Renal pelvis (tissue), 4 donors: ENCODE data around the gene POLR2C. TPM values are rescaled to one million over a fixed set of nuclear protein-coding genes. Genes with fewer than 3 reads are reported as not detected.

Source experiments
- DNase-seq: peaks from one replicate; pipeline ENCODE4 v3.0.0-alpha.2; 2013
- polyA plus RNA-seq, 3 donors: library from polyadenylated mRNA; unstranded; fragments of 120-200 nt; gene quantifications; one replicate each; pipeline ENCODE4 v1.2.1, GENCODE V29; 2013; ENCODE audit not compliant: insufficient read length in 3 of 3

The POLR2C gene
- polyA plus RNA-seq, 3 donors = 84.1 to 87.3 (median 86.4) TPM

GRCh38 chr16:57477531-57478202 lies 15.2 kb downstream of the POLR2C start:
- DNase-seq = no peak

- DNase-seq = no peak
Observed at GRCh38 chr16:57478396-57479204, 16.1 kb downstream of the POLR2C start.

- DNase-seq = peak; percentile 52
Observed at GRCh38 chr16:57479205-57479975, 16.9 kb downstream of the POLR2C start.

DNA sequence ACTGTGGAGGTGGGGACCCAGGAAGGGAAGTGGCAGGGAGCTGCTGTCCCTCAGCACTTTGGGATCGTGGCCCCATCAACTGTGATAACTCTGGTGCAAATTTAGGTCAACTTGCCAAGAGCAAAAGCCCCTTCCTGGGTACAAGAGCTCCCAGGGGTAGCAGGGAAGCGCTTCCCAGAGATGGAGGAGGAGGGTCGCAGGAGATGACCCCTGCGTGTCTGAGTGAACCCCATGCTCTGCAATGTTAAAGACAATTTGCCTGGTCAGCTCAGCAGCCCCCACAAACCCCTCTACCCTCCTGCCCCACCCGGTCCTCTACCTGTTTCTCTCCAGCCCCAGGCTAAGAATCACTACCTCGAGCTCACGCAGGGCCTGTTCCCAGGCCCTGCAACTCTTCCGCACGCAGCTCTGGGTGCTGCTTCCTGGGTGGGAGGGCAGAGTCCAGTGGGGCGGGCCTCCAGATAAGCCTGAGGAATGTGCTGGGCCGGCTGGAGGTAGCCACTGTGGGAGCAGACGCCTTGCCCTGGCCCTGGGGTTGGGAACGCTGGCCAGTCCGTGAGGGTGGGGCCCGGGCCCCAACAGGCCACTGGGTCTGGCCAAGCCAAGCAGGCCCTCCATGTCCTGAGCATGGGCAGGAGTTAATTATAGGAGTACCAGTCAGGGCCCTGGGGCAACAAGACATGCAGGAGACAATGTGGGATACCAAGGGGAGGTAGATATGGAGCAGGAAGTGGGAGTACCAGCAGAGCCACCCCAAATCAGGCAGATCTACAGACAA lies 17.7 kb downstream of the POLR2C start:
- no peak for DNase-seq

- no peak for DNase-seq
Observed at GRCh38 chr16:57480754-57481230, 18.3 kb downstream of the POLR2C start.

DNA sequence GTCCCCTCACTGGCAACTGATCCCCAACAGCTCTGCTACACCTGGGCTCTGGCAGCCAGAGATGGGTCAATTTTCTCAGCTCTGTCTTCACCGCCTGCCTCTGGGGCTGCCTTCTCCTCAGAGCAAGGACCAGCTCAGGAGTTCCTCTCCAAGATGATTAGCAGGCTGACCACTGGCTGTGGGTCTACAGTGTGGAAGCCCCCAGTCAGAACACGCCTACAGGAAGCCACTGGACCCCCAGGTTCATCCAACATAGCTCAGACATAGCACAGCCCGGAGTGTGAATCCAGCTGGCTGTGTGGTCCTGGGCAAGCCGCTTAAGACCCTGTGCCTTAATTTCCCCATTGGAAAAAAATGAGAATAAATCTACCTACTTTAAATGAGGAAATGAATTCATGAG lies 18.9 kb downstream of the POLR2C start:
- DNase-seq = no peak

DNA sequence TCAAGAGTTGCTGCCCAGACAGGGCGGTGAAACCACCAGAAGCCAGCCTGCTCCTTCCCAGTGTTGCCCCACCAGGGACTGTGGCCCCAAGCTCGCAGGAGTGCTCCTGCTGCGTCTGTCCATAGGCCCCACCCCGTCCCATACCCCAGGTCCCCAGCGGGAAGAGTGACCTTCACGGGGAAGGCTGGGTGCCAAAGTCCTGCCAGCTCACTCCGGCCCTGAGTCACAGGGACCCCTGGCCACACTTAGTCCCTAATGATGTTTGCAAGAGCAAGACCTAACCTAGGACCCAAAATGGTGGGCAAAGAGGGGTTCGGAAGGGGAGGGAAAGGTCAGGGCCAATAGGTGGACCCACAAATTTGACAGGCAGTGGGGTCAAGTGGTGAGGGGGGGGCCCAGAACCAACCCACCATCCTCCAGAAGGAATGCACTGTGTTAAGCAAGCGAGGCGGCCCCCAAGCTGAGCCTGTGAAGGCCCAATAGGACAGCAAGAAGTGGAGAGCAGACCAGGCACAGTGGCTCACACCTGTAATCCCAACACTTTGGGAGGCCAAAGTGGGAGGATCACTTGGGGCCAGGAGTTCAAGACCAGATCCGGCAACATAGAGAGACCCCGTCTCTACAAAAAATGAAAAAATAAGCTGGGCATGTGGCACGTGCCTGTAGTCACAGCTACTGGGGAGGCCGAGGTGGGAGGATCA lies 20.5 kb downstream of the POLR2C start:
- no peak for DNase-seq

DNA sequence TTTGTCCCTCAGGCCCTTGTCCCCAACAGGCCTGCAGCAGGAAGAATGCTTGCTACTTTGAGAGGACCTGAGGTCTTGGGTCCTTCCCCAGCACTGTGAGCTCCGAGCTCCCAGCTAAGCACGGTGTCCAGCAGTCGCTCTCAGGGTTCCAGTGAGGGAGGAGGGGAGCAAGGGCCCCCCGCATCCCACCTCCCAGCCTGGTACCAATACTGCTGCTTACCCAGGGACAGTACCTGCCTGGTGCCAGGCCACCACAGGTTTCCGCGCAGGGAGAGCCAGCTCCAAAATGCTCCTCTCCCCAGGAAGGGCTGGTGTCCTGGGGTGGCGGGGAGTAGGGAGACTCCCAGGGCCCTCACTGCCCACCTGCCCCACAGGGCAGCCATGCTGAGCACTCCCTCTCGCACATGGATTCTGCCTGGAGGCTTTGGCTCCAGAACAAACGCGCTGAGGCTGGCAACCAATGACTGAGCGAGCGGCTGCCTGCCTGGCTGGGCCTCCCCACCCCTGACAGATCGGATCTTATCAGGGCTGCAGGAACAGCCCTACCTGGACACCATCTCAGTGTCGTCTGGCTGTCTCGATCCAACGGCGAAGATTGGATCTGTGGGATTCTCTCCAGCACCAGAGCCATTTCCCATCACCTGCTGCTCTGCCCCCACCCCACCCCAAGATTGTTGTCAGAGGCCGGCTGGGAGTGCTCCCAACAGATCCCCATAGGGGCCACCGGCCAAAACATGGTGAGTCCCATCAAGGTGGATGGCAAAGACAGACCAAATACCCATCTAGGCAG lies 21.4 kb downstream of the POLR2C start:
- DNase-seq = no peak

- no peak for DNase-seq
Observed at GRCh38 chr16:57484515-57485005, 22.1 kb downstream of the POLR2C start.

DNA sequence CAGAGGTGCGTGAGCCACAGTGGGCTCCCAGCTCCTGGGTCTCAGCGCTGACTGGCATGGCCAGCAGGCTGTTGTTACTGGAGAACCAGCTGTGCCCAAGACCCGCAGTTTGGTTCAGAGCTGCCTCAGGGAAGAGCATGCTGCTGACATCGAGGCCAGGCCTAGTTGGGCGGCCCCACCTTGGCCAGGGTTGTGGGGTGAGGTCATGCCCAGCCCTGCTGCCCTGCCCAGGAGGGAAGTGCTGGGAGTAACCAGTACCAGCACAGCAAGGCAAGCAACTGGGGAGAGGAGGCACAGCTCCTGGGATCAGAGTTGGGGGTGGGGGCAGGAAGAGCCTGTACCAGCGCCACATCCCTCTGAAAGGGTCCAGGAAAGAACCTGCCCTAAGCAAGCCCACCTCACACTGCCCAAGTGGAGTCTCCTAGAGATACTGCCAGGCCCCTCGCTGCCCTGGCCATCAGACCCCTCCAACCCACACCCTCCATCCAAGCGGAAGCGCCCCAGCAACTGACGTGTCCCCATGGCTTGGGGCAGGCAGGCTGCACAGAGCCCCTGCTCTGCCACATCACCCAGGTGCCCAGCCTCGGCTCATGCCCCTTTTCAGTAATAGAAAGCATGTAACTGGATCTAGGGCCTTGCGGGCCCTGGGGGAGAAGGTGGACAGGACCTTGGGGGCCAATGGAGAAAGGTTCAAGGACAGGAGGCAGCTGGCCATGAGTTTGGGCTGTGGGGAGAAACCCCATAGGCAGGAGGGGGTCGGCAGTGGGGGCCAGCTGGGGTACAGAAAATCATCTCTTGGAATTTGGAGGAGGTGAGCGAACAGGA lies 22.8 kb downstream of the POLR2C start:
- DNase-seq = no peak

GRCh38 chr16:57485916-57486857 lies 23.7 kb downstream of the POLR2C start, which contains the start of gene DOK4:
Gene DOK4, minus strand, starts transcription at chr16:57486493. Its CDS starts 6,986 bp downstream, at chr16:57479507.
- DNase-seq = peak; percentile 70

DNA sequence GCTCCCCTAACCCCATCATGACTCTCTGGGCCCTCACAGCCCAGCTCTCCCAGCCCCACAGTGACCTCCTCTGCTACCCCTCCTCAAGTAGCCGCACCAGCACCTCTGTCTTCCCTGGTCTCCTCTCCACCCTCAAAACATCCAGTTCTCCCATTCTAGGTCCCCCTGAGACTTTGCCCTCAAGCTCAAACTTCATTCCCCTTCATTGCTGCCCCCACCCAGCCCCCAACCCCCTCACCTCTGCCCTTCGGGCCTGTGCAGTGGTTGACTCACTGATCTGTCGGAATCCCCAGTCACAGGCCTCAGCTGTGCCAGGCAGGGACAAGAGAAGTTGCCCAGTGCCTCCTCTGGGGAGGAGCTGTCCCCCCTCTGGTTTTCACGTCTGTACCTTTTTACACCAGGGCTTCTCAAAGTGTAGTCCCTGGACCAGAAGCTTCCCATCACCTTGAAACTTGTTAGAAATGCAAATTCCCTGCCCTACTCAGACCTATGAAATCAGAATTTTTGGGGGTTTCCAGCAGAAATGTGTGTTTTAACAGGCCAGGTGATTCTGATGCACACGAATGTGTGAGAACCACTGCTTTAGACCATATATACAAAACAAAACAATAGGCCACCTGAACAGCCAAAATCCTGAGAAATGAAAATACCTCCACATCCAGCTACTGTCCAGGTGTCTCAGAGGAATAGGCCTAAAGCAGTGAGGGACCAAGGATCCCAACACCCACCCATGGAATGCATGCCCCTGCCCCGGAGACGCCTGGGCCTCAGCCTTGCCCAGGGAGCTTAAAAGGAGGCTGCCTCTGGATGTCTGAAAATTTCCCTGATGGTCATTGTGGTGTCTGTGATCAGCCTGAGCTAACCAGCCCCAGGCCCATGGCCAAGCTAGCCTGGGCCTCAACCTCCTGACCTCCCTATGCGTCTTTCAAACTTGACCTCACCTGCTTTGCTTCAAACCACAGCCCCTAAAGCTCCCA lies 24.7 kb downstream of the POLR2C start:
- no peak for DNase-seq

DNA sequence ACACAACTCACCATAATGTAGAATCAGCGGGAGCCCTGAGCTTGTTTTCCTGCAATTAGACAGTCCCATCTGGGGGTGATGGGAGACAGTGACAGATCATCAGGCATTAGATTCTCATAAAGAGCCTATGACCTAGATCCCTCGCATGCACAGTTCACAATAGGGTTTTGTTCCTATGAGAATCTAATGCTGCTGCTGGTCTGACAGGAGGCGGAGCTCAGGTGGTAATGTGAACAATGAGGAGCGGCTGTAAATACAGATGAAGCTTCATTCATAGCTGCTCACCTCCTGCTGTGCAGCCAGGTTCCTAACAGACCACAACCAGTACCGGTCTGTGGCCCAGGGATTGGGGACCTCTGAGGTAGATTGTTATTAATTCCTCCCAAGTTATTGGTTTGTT lies 26.8 kb downstream of the POLR2C start:
- no peak for DNase-seq

- no peak for DNase-seq
Observed at GRCh38 chr16:57493767-57494166, 31.3 kb downstream of the POLR2C start.

DNA sequence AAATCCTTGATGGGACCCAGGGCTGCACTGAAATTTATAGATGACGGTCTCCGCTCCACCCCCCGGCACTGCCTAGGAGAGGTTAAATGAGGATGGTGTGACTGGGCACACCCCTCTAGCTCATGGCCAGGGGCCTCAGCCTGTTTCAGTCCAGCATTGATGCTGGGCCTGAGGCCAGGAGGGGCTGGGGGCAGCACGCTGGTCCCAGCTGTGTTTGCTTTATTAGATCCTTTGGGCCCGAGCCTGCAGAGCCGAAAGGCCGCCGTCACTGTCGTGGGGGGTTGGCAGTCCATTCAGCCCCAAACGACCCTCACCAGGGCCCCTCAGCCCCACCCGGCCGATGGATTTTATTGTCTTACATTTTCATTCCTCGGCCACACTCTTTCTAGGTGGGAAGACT lies 34.6 kb downstream of the POLR2C start:
- no peak for DNase-seq

- no peak for DNase-seq
Observed at GRCh38 chr16:57498031-57498430, 35.6 kb downstream of the POLR2C start.
